Measurements from ENCODE around the gene MAPT.

The MAPT gene

DNA sequence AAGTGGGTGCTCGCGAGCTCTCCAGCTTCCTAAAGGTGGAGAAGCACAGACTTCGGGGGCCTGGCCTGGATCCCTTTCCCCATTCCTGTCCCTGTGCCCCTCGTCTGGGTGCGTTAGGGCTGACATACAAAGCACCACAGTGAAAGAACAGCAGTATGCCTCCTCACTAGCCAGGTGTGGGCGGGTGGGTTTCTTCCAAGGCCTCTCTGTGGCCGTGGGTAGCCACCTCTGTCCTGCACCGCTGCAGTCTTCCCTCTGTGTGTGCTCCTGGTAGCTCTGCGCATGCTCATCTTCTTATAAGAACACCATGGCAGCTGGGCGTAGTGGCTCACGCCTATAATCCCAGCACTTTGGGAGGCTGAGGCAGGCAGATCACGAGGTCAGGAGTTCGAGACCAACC lies 102.8 kb downstream of the MAPT start:
- TF ChIP-seq, protein P1, sequence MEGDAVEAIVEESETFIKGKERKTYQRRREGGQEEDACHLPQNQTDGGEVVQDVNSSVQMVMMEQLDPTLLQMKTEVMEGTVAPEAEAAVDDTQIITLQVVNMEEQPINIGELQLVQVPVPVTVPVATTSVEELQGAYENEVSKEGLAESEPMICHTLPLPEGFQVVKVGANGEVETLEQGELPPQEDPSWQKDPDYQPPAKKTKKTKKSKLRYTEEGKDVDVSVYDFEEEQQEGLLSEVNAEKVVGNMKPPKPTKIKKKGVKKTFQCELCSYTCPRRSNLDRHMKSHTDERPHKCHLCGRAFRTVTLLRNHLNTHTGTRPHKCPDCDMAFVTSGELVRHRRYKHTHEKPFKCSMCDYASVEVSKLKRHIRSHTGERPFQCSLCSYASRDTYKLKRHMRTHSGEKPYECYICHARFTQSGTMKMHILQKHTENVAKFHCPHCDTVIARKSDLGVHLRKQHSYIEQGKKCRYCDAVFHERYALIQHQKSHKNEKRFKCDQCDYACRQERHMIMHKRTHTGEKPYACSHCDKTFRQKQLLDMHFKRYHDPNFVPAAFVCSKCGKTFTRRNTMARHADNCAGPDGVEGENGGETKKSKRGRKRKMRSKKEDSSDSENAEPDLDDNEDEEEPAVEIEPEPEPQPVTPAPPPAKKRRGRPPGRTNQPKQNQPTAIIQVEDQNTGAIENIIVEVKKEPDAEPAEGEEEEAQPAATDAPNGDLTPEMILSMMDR (IDR thresholded peaks at IDR 0.05; ENCODE audit: low read depth, low read length, missing control alignments) = no peak
- Histone ChIP-seq H3K27me3 (replicated peaks) (no peaks in the 10 kb centered on the region), H3K4me3 (ENCODE audit: low read depth, low read length) (no peak overlapping the region), H3K36me3 (replicated peaks) (no peaks in the 10 kb centered on the region), H3K27ac (no peak overlapping the region)
- DNase-seq = no peak
- in situ Hi-C loops (cut with HindIII; ENCODE audit: low pct_ligation_motif_present, low sequenced_read_pairs) = no loop called here

DNA sequence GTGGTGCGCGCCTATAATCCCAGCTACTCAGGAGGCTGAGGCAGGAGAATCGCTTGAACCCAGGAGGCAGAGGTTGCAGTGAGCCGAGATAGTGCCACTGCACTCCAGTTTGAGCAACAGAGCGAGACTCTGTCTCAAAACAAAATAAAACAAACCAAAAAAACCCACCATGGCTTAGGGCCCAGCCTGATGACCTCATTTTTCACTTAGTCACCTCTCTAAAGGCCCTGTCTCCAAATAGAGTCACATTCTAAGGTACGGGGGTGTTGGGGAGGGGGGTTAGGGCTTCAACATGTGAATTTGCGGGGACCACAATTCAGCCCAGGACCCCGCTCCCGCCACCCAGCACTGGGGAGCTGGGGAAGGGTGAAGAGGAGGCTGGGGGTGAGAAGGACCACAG lies 103.3 kb downstream of the MAPT start:
- Histone ChIP-seq H3K27ac (no peak overlapping the region), H3K36me3 (replicated peaks) (no peaks in the 10 kb centered on the region), H3K4me3 (ENCODE audit: low read depth, low read length) (no peak overlapping the region), H3K27me3 (replicated peaks) (no peaks in the 10 kb centered on the region)
- TF ChIP-seq, protein P1 (IDR thresholded peaks at IDR 0.05; ENCODE audit: low read depth, low read length, missing control alignments) = no peak
- in situ Hi-C loops (cut with HindIII; ENCODE audit: low pct_ligation_motif_present, low sequenced_read_pairs) = no loop called here
- peak; percentile 18 for DNase-seq

DNA sequence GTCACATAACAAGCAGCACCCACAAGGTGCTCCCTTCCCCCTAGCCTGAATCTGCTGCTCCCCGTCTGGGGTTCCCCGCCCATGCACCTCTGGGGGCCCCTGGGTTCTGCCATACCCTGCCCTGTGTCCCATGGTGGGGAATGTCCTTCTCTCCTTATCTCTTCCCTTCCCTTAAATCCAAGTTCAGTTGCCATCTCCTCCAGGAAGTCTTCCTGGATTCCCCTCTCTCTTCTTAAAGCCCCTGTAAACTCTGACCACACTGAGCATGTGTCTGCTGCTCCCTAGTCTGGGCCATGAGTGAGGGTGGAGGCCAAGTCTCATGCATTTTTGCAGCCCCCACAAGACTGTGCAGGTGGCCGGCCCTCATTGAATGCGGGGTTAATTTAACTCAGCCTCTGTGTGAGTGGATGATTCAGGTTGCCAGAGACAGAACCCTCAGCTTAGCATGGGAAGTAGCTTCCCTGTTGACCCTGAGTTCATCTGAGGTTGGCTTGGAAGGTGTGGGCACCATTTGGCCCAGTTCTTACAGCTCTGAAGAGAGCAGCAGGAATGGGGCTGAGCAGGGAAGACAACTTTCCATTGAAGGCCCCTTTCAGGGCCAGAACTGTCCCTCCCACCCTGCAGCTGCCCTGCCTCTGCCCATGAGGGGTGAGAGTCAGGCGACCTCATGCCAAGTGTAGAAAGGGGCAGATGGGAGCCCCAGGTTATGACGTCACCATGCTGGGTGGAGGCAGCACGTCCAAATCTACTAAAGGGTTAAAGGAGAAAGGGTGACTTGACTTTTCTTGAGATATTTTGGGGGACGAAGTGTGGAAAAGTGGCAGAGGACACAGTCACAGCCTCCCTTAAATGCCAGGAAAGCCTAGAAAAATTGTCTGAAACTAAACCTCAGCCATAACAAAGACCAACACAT lies 104.9 kb downstream of the MAPT start, which contains the start of gene STH:
Gene STH (plus strand): TSS at position 264 of the 913 bp plus-strand sequence. CDS start 30 bp downstream, at position 294.
- H3K27ac ChIP-seq = no peak within 1 kb of the TSS
- no peak within 1 kb of the TSS for H3K4me3 ChIP-seq (ENCODE audit: low read depth, low read length)
- in situ Hi-C loops (cut with HindIII; ENCODE audit: low pct_ligation_motif_present, low sequenced_read_pairs) = no loop called here
- no peak for DNase-seq
- H3K36me3 ChIP-seq (replicated peaks) = no peaks in the 10 kb centered on the region
- no peaks in the 10 kb centered on the region for H3K27me3 ChIP-seq (replicated peaks)
- TF ChIP-seq, protein P1 (IDR thresholded peaks at IDR 0.05; ENCODE audit: low read depth, low read length, missing control alignments) = no peak

DNA sequence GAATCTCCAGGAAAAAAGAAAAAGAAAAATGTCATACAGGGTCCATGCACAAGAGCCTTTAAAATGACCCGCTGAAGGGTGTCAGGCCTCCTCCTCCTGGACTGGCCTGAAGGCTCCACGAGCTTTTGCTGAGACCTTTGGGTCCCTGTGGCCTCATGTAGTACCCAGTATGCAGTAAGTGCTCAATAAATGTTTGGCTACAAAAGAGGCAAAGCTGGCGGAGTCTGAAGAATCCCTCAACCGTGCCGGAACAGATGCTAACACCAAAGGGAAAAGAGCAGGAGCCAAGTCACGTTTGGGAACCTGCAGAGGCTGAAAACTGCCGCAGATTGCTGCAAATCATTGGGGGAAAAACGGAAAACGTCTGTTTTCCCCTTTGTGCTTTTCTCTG lies 105.5 kb downstream of the MAPT start:
- in situ Hi-C loops (cut with HindIII; ENCODE audit: low pct_ligation_motif_present, low sequenced_read_pairs) = no loop called here
- no peaks in the 10 kb centered on the region for H3K36me3 ChIP-seq (replicated peaks)
- no peak for DNase-seq
- H3K4me3 ChIP-seq (ENCODE audit: low read depth, low read length) = no peak overlapping the region
- H3K27ac ChIP-seq = no peak overlapping the region
- no peaks in the 10 kb centered on the region for H3K27me3 ChIP-seq (replicated peaks)
- TF ChIP-seq, protein P1 (IDR thresholded peaks at IDR 0.05; ENCODE audit: low read depth, low read length, missing control alignments) = no peak

DNA sequence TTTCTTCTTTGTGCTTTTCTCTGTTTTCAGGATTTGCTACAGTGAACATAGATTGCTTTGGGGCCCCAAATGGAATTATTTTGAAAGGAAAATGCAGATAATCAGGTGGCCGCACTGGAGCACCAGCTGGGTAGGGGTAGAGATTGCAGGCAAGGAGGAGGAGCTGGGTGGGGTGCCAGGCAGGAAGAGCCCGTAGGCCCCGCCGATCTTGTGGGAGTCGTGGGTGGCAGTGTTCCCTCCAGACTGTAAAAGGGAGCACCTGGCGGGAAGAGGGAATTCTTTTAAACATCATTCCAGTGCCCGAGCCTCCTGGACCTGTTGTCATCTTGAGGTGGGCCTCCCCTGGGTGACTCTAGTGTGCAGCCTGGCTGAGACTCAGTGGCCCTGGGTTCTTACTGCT lies 105.9 kb downstream of the MAPT start:
- in situ Hi-C loops (cut with HindIII; ENCODE audit: low pct_ligation_motif_present, low sequenced_read_pairs) = no loop called here
- no peak overlapping the region for H3K27ac ChIP-seq

More for the DNA sequence above, 105.9 kb downstream of the MAPT start:
- no peaks in the 10 kb centered on the region for H3K36me3 ChIP-seq (replicated peaks)
- no peak overlapping the region for H3K4me3 ChIP-seq (ENCODE audit: low read depth, low read length)
- DNase-seq = no peak
- TF ChIP-seq, protein P1 (IDR thresholded peaks at IDR 0.05; ENCODE audit: low read depth, low read length, missing control alignments) = no peak
- H3K27me3 ChIP-seq (replicated peaks) = no peaks in the 10 kb centered on the region

All from brain microvascular endothelial cell (primary cell).